HS-5 (cell line): ENCODE data around the gene COX7A1.
"Not testable (repeated sequence)": the region's sequence is repeated elsewhere in the genome, so short reads cannot be mapped to it uniquely, and the experiment has no call there.

Source experiments
- DNase-seq: peaks from one replicate; pipeline ENCODE4 v3.0.0-alpha.2; 2012; ENCODE audit warnings: low read depth

Gene COX7A1

GRCh38 chr19:36141039-36141927, 11.0 kb downstream of the COX7A1 start:
- DNase-seq = peak; percentile 60

DNA sequence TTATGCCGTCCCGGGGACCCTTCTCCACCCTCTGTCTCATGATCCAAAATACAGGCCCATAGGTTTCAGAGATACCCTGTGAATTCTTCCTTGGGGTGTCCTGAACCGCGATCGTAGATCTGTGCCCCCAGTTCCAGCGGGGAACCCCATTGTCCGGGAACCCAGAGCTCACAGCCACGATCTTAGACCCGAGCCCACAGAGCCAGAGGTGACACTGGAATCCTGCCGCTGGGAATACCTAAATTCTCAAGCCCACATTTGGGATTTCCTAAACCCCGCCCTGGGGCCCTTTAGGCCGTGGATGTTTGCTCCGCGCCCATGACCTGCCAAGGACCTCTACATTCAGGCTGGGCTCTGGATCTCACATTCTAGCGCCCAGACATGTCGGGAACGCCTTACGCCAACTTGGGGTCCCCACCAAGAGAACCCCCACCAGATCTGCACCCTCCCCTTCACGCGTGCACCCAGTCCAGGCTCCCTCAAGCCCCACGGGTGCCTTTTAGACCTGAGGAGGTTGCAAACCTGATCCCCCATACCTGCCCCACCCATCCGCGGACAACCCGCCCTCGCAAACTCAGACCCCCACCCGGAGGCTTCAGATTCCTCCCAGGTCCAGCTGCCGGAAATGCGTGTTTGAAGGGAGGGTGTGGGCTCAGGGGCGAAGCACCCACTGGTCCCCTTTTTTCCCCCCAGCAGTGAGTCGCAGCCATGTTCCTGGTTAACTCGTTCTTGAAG, 11.8 kb downstream of the COX7A1 start:
- DNase-seq = no peak

DNA sequence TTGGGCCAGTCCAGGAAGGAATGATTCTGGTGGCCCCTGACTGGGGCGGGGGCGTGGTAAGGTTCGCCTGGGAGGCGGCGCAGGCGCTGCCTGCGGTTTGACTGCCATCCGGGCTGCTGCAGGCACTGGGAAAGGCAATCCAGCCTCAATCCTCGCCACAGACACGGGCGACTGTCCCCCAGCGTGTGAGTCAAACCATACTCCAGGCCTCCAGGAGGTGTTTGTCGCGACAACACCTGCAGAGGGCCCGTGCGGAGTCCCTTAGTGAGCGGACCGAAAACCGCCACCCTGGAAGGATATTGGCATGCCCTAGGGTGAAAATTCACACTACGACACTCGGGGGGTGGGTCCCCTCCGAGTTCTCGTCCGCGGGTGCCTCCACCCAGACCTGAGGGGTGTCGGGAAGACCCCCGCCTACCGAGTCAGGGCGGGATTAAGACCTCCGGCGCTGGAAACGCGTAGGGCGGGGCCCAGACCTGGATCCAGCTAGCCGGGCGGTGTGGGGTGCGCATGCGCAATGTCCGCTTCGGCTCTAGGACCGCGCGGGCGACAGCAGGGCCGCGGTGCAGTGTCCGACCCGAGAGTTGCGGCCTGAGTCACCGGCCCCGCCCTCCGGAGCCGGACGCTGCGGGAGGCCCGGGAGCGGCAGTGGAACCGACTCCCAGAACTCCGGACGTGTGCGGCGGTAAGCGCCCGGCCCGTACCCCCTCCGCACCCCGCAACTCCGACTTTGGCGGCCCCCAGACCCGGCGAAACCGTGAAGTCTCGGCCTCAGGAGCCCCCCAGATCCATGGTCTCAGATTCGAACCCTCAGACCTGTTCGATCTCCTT, 12.6 kb downstream of the COX7A1 start, which contains the start of gene CAPNS1:
CAPNS1 (plus strand) TSS at position 594 of the 831 bp plus-strand sequence. CDS start 946 bp downstream, outside the sequence.
- peak; percentile 77 for DNase-seq

DNA sequence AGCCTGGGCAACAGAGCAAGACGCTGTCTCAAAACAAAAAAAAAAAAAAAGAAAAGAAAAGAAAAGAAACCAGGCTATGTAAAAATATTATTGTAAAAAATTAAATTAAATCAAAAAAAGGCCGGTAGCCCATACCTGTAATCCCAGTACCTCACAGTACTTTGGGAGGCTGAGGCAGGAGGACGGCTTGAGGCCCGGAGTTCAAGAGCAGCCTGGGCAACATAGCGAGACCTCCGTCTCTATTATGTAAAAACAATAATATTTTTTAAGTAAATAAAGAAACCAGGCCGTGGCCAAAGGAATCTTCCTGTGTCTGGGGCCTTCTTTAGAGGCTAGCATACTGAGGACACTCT, 13.2 kb downstream of the COX7A1 start:
- DNase-seq = no peak

DNA sequence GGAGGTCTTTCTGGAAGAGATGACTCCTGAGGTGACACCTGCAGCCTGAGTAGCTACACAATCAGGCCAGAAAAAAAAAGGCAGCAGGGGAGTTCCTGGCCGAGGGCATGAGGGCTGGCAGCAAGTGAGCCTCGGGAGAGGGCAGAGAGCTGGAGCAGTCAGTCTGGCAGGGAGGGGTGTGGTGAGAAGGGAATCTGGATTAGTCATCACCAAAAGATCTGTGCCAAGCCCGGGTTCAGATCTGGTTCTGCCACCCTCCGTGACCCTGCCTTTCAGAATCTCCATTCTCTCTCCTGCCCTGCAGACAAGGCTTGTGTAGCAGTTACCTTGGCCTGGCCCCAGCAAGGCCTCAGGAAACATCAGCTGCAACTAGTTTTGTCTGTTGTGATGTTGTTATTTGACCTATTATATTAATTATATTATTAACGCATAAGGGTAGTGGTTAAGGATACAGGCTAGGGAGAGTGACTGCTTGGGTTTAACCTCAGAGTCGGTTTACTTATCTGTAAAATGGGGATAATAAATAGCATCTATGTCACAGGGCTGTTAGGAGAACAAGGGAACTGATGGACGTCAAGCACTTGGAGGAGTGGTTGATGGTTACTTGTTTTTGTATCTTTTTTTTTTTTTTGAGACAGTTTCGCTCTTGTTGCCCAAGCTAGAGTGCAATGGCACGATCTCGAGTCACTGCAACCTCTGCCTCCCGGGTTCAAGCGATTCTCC, 15.1 kb downstream of the COX7A1 start:
- no peak for DNase-seq

GRCh38 chr19:36134867-36135266, 17.4 kb downstream of the COX7A1 start:
- not testable (repeated sequence) for DNase-seq

GRCh38 chr19:36131221-36131620, 21.0 kb downstream of the COX7A1 start:
- not testable (repeated sequence) for DNase-seq

- DNase-seq = no peak
Measured at GRCh38 chr19:36128392-36128736, 23.9 kb downstream of the COX7A1 start.

GRCh38 chr19:36125557-36125956, 26.7 kb downstream of the COX7A1 start:
- no peak for DNase-seq

- no peak for DNase-seq
Measured at GRCh38 chr19:36121486-36122124, 30.6 kb downstream of the COX7A1 start.

DNA sequence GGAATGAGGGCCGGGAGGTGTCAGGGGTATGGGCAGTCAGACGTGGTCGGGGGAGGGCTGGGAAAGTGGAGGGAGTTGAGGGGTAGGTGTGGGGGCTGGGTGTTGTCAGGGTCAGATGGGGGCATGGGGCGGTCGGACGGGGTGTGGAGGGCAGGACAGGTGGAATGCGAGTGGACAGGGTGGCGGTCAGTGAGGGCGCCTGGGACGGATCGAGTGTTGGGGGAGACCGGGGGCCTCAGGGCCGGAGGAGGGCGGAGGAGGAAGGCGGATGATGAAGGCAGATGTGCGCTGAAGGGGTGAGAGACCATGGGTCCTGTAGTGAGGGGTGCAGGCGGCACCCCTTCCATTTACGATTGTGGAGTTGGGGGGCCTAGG, 31.3 kb downstream of the COX7A1 start:
- no peak for DNase-seq

DNA sequence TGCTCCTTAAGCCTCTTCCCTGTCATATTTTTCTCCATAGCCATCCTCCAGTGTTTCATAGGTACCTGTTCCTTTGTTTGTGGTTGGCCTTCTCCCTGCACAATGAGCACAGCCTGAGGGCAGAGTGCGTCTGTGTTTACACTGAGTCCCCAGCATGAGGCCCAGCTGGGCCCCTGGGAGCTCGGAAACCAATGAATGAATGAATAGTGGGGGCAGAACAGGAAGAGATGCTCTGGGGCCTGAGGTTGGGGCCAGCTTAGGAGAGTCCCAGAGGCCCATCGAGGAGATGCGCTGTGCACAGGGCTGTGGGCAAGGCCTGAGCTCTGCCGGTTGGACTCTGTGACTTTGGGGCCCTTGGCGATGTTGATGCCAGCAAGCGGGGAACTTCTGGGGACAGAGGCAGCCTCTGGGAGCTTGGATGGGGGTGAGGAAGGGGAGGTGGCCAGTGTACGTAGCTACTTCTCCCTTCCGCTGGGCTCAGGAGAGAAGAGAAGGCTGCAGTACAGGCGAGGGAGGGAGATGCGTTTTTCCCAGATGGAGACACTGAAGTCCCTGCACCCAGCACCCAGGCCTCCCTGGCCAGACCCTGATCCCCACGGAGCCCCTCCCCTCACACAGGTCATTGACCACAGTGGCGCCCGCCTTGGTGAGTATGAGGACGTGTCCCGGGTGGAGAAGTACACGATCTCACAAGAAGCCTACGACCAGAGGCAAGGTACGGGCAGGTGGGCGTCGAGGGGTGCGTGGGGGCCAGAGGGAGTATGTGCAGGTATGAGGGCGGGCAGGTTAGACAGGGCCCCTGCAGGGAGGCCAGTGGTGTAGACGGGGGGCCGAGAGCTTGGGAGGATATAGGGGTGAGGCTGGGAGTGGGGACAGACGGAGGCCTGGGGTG, 31.9 kb downstream of the COX7A1 start:
- DNase-seq = no peak

DNA sequence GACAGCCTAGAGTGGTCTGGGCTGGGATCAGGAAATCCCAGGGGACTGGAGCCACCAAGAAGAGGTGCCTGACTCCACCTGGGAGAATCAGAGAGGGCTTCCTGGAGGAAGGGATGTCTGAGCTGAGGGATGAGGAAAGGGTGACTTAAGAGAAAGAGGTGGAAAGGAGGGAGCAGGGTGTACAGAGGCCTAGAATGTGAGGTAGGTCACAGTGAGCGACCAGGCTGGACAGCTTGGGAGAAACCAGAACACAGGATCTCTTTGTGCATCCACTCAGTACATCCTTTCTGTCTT, 36.0 kb downstream of the COX7A1 start:
- no peak for DNase-seq

DNA sequence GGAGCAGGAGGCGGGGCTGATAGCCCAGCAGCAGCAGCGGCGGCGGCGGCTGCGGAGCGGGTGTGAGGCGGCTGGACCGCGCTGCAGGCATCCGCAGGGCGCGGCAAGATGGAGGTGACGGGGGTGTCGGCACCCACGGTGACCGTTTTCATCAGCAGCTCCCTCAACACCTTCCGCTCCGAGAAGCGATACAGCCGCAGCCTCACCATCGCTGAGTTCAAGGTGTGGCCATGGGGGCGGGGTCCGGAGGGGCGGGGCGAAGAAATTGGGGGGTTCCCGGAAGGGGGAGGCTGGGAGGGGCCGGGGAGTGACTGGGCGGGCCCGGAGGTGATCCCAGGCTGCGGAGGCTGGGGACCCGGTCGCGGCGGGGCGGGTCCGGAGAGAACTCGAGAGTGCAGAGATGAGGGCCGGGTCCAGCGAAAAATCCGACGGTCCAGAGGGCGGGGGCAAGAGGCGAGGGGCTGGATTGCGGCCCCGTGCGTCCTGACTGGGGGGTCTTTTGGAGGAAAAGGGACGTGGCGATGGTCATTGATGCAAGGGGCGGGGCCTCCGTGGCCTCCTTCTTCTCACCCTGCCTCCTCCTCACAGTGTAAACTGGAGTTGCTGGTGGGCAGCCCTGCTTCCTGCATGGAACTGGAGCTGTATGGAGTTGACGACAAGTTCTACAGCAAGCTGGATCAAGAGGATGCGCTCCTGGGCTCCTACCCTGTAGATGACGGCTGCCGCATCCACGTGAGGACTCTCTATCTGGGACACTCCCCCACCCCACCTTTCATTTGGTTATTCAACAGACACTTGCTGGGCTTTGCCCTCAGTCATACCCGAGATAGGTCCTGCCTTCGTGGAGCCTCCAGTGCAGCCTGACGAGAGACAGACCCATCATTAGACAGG, 36.5 kb downstream of the COX7A1 start, which contains the start of gene TBCB:
TBCB (plus strand) TSS at position 16 of the 891 bp plus-strand sequence; CDS start at position 109, 93 bp downstream.
- DNase-seq = no peak

DNA sequence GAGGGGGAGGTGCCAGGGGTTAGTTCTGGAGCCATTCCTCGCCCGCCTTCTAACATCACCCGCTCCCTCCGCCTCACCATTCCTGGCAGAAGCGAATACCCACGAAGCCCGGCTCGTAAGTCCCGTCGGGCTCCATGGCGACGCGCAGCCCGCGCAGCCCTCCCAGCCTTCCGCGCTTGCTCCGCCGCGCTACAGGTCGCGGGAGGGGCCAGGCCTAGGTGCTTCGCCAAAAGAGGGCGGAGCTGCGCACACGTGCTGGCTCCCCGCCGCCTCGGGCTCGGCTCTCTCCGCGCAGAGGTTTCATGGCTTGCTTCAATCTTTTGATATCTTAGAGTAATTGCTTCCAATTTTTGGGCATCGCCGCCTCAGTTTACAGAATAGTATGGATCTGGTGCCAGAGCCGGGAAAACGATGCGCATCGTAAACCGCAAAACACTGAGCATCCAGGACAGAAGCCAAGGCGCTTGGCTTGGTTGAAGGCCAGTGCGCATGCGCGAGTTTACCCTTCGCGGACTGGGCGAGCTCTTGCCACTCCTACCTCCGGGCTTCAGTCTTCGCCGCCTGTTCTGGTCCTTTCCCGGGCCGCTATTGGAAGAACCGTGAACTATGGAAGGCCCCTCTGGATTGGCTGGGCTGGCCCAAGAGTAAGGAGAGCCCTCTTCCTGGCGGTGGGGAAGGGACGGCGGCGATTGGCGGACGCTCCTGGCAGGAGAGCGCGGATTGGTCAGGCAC, 37.4 kb downstream of the COX7A1 start, which contains the start of gene POLR2I:
POLR2I (minus strand) TSS at position 155 of the 732 bp plus-strand sequence; CDS start at position 136, 19 bp downstream.
- DNase-seq = peak; percentile 98

DNA sequence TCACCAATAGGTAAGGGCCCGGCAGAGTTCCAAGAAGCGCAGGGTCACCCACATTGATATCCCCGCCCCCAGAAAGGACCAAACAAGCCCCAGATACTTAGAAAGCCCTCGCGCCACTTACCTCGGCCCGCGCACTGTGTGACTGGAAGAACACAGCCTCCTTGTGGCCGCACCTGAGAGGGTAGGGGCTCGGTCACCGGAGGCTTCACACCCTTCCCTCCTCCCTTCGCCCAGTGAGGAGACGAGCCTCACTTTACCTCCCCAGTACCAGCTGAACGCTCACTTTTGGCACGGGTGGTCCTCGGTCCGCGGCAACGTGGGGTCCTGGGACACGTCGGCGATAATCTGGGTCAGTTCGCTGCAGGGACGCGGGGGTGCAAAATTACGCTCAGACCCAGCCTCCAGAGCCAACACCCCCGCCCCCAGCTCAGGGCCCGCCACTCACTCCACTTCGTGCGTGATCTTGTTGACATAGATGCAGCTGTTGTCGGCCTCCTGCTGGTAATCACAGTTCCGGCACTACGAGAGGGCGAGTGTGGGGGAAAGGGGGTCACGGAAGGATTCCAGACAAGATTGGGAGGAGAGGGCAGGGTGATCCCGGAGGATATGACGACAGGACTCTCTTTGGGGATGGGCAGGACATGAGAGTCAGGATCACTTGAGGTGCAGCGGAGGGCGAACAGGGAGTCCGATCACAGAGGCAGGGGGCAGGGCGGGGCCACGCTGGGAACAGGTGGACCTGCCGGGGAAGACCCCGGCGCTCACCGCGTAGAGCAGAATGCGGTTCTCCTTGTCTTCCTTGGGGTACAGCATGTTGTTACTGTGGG, 38.1 kb downstream of the COX7A1 start:
- no peak for DNase-seq

DNA sequence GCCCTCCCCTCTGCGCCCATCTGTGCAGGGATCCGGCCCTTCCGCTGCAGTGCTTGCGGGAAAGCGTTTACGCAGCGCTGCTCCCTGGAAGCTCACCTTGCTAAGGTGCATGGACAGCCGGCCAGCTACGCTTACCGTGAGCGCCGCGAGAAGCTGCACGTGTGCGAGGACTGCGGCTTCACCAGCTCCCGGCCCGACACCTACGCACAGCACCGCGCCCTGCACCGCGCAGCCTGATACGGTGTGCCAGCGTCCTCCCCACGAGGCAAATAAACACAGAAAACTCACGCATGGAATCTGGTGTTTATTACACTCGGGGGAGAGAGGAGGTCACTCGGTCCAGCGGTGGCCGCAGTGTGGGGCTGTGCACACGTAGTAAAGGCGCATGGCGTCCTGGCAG, 38.8 kb downstream of the COX7A1 start:
- no peak for DNase-seq

DNA sequence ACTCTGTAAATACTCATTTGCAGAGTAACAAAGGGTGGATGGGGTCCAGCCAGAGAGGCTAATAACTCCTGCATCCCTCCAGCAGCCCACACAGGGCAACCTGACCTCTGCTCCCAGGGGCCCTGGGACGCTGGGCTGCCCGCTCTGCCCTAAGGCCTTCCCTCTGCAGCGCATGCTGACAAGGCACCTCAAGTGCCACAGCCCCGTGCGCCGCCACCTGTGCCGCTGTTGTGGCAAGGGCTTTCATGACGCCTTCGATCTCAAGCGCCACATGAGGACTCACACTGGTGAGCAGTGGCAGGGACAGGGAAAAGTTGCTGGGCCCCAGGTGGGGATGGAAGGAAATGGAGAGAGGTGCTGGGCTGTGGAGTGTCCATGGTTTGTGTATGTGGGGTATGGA, 39.6 kb downstream of the COX7A1 start:
- DNase-seq = no peak
